Neural cell (in vitro differentiated cells): Measurements from ENCODE around the gene PLEKHM1.
"Not testable (repeated sequence)": the region's sequence is repeated elsewhere in the genome, so short reads cannot be mapped to it uniquely, and the experiment has no call there.

Experiments
- CTCF ChIP-seq: fragments of 450-650 bp; IDR thresholded peaks from 2 replicates; pipeline ENCODE4 v1.5.1; 2014; ENCODE audit warnings: antibody characterized with exemption, mild to moderate bottlenecking, moderate library complexity; ENCODE audit not compliant: poor library complexity, severe bottlenecking
- EP300 ChIP-seq: fragments of 450-650 bp; conservative IDR thresholded peaks from 2 replicates; pipeline ENCODE4 v1.6.1; 2014; ENCODE audit warnings: antibody characterized with exemption, mild to moderate bottlenecking, moderate library complexity; ENCODE audit not compliant: poor library complexity, severe bottlenecking
- EZH2 ChIP-seq: fragments of 200-600, 300-800 bp; shearing (Covaris generic), sonication (generic); IDR thresholded peaks from 2 replicates; pipeline ENCODE4 v1.6.1; 2014; ENCODE audit warnings: antibody characterized with exemption, low read length, borderline replicate concordance, mild to moderate bottlenecking; ENCODE audit not compliant: insufficient read depth, poor library complexity, severe bottlenecking
- MXI1 ChIP-seq: fragments of 450-650 bp; conservative IDR thresholded peaks from 2 replicates; pipeline ENCODE4 v1.6.1; 2014; ENCODE audit warnings: antibody characterized with exemption, mild to moderate bottlenecking; ENCODE audit not compliant: poor library complexity, severe bottlenecking
- POLR2AphosphoS5 ChIP-seq: IDR thresholded peaks from 2 replicates; pipeline ENCODE4 v1.6.1; 2012
- RAD21 ChIP-seq: fragments of 450-650 bp; conservative IDR thresholded peaks from 2 replicates; pipeline ENCODE4 v1.6.1; 2014; ENCODE audit warnings: antibody characterized with exemption, mild to moderate bottlenecking, moderate library complexity
- SMC3 ChIP-seq: fragments of 450-650 bp; conservative IDR thresholded peaks from 2 replicates; pipeline ENCODE4 v1.6.1; 2014; ENCODE audit warnings: antibody characterized with exemption, mild to moderate bottlenecking, moderate library complexity; ENCODE audit not compliant: poor library complexity
- TAF1 ChIP-seq: IDR thresholded peaks from 2 replicates; pipeline ENCODE4 v1.6.1; 2012; ENCODE audit warnings: low read depth
- TF ChIP-seq, protein P1 (sequence below): IDR thresholded peaks from 2 replicates; pipeline ENCODE4 v1.6.1; 2012; ENCODE audit warnings: borderline replicate concordance

- not testable (repeated sequence) for TF ChIP-seq EP300, CTCF, POLR2AphosphoS5, SMC3, EZH2, RAD21, TAF1, MXI1
- TF ChIP-seq, protein P1, sequence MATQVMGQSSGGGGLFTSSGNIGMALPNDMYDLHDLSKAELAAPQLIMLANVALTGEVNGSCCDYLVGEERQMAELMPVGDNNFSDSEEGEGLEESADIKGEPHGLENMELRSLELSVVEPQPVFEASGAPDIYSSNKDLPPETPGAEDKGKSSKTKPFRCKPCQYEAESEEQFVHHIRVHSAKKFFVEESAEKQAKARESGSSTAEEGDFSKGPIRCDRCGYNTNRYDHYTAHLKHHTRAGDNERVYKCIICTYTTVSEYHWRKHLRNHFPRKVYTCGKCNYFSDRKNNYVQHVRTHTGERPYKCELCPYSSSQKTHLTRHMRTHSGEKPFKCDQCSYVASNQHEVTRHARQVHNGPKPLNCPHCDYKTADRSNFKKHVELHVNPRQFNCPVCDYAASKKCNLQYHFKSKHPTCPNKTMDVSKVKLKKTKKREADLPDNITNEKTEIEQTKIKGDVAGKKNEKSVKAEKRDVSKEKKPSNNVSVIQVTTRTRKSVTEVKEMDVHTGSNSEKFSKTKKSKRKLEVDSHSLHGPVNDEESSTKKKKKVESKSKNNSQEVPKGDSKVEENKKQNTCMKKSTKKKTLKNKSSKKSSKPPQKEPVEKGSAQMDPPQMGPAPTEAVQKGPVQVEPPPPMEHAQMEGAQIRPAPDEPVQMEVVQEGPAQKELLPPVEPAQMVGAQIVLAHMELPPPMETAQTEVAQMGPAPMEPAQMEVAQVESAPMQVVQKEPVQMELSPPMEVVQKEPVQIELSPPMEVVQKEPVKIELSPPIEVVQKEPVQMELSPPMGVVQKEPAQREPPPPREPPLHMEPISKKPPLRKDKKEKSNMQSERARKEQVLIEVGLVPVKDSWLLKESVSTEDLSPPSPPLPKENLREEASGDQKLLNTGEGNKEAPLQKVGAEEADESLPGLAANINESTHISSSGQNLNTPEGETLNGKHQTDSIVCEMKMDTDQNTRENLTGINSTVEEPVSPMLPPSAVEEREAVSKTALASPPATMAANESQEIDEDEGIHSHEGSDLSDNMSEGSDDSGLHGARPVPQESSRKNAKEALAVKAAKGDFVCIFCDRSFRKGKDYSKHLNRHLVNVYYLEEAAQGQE: not testable (repeated sequence)
Observed at GRCh38 chr17:45444856-45445820, 45.4 kb downstream of the PLEKHM1 start.
